ENCODE measurements around the gene EPB41.
"Not testable (repeated sequence)": the region's sequence is repeated elsewhere in the genome, so short reads cannot be mapped to it uniquely, and the experiment has no call there.

EPB41 gene

GRCh38 chr1:28933918-28934317, 19.5 kb downstream of the EPB41 start:
- CTCF ChIA-PET = no interaction called here
- no peak for TF ChIP-seq CTCF (conservative IDR thresholded peaks at IDR 0.05; ENCODE audit: low read depth)
- DNase-seq (ENCODE audit: low spot score) = no peak
- H3K27ac ChIP-seq = no peak overlapping the region
- POLR2A ChIA-PET (ENCODE audit: low non-redundant PET) = no interaction called here

GRCh38 chr1:28934676-28935075, 20.3 kb downstream of the EPB41 start:
- TF ChIP-seq CTCF (conservative IDR thresholded peaks at IDR 0.05; ENCODE audit: low read depth) = no peak
- CTCF ChIA-PET = interaction anchor here (0.6 kb wide), 1 partner anchor 1224 kb away, joined by 3 read pairs; no protein-coding TSS in a partner anchor
- no peak overlapping the region for H3K27ac ChIP-seq
- POLR2A ChIA-PET (ENCODE audit: low non-redundant PET) = no interaction called here
- DNase-seq (ENCODE audit: low spot score) = no peak

- POLR2A ChIA-PET (ENCODE audit: low non-redundant PET) = interaction anchor here (0.7 kb wide), 1 partner anchor 157 kb away, joined by 6 read pairs; no protein-coding TSS in a partner anchor
- TF ChIP-seq CTCF (conservative IDR thresholded peaks at IDR 0.05; ENCODE audit: low read depth) = no peak
- no peak for DNase-seq (ENCODE audit: low spot score)
- H3K27ac ChIP-seq = no peak overlapping the region
- CTCF ChIA-PET = no interaction called here
Observed at GRCh38 chr1:28935293-28935692, 20.9 kb downstream of the EPB41 start.

- no peak for DNase-seq (ENCODE audit: low spot score)
- ChIA-PET CTCF (interaction anchor here (0.6 kb wide), 1 partner anchor 1782 kb away, joined by 3 read pairs; no protein-coding TSS in a partner anchor), POLR2A (ENCODE audit: low non-redundant PET) (no interaction called here)
- TF ChIP-seq CTCF (conservative IDR thresholded peaks at IDR 0.05; ENCODE audit: low read depth) = no peak
- H3K27ac ChIP-seq = no peak overlapping the region
Observed at GRCh38 chr1:28936094-28936493, 21.7 kb downstream of the EPB41 start.

GRCh38 chr1:28936528-28936927, 22.2 kb downstream of the EPB41 start:
- no peak for TF ChIP-seq CTCF (conservative IDR thresholded peaks at IDR 0.05; ENCODE audit: low read depth)
- no peak overlapping the region for H3K27ac ChIP-seq
- POLR2A ChIA-PET (ENCODE audit: low non-redundant PET) = no interaction called here
- CTCF ChIA-PET = no interaction called here
- no peak for DNase-seq (ENCODE audit: low spot score)

GRCh38 chr1:28943581-28943980, 29.2 kb downstream of the EPB41 start:
- POLR2A ChIA-PET (ENCODE audit: low non-redundant PET); H3K27ac ChIP-seq; DNase-seq (ENCODE audit: low spot score): not testable (repeated sequence)
- CTCF ChIA-PET = interaction anchor here (1.2 kb wide), 1 partner anchor 62 kb away, joined by 3 read pairs; no protein-coding TSS in a partner anchor

GRCh38 chr1:28950006-28950405, 35.6 kb downstream of the EPB41 start:
- ChIA-PET POLR2A (ENCODE audit: low non-redundant PET) (no interaction called here), CTCF (interaction anchor here (0.6 kb wide), 2 partner anchors 9 to 303 kb away, joined by 4 to 10 read pairs; no protein-coding TSS in a partner anchor)
- no peak for DNase-seq (ENCODE audit: low spot score)
- no peak overlapping the region for H3K27ac ChIP-seq
- TF ChIP-seq CTCF (conservative IDR thresholded peaks at IDR 0.05; ENCODE audit: low read depth) = no peak

Data from RWPE1 (cell line).